A549 (cell line): ENCODE data around the gene SEL1L3. TPM values are rescaled to one million over a fixed set of nuclear protein-coding genes. Genes with fewer than 3 reads are reported as not detected.
A peak's percentile ranks its signal among the peaks of the same experiment; 100 is the strongest.

Experiments used
- ATAC-seq, 2 experiments: fragments of 200-7000 bp in 1 of 2; fragments of >200 bp in 1 of 2; cut with Nextera tagmentation in 1 of 2; cut with Tn5 transposase in 1 of 2; 3 replicates each; pipeline versions ENCODE4 v1.8.0 to v1.9.1; 2018 to 2020; ENCODE audit warnings: mild to moderate bottlenecking in 1 of 2, moderate library complexity in 1 of 2
- CTCF ChIA-PET: fragments of 300-600 bp; sonication (Branson Sonifier 250); formaldehyde crosslinking; extraction: SDS; loops from one replicate; lab custom pipeline; 2021; ENCODE audit warnings: antibody characterized with exemption, inconsistent platforms; lab: Yijun Ruan, JAX
- POLR2A ChIA-PET: fragments of 350-600 bp; formaldehyde crosslinking; extraction: SDS; loops from one replicate; lab custom pipeline; 2021; ENCODE audit warnings: antibody characterized with exemption, inconsistent platforms; lab: Yijun Ruan, JAX
- DNase-seq, 2 experiments: peaks; one replicate each; pipeline versions ENCODE4 v3.0.0 to v3.0.0-alpha.2; 2011 to 2016; ENCODE audit warnings: low read depth in 1 of 2, low spot score in 1 of 2
- FAIRE-seq: peaks from 2 replicates; lab custom pipeline; 2011; peaks lifted over from hg19 to GRCh38; lab: Jason Lieb, UNC
- H3K27ac ChIP-seq, 2 experiments: fragments of >200 bp; sonication (Bioruptor Twin); formaldehyde crosslinking; 3 replicates each; pipeline ENCODE4 v1.5.1; 2016 to 2017
- H3K4me1 ChIP-seq: fragments of >200 bp; sonication (Bioruptor Twin); formaldehyde crosslinking; 3 replicates; pipeline ENCODE4 v1.6.1; 2016
- H3K4me2 ChIP-seq: fragments of >200 bp; sonication (Bioruptor Twin); formaldehyde crosslinking; 3 replicates; pipeline ENCODE4 v1.6.1; 2016
- H3K4me3 ChIP-seq: fragments of >200 bp; sonication (Bioruptor Twin); formaldehyde crosslinking; 3 replicates; pipeline ENCODE4 v1.5.1; 2016
- H3K9me3 ChIP-seq: fragments of >200 bp; sonication (Bioruptor Twin); formaldehyde crosslinking; 3 replicates; pipeline ENCODE4 v1.6.1; 2016
- BCL3 ChIP-seq: fragments of >200 bp; sonication (Bioruptor Twin); formaldehyde crosslinking; IDR thresholded peaks from 3 replicates; pipeline ENCODE4 v1.6.1; 2016
- CTCF ChIP-seq: fragments of >200 bp; sonication (Bioruptor Twin); formaldehyde crosslinking; IDR thresholded peaks from 3 replicates; pipeline ENCODE4 v1.5.1; 2016
- EHMT2 ChIP-seq: fragments of 200-600 bp; sonication (generic); IDR thresholded peaks from 2 replicates; pipeline ENCODE4 v1.6.1; 2016; ENCODE audit warnings: antibody characterized with exemption, low read depth, mild to moderate bottlenecking, moderate library complexity
- EP300 ChIP-seq, 2 experiments: fragments of >200 bp; sonication (Bioruptor Twin); formaldehyde crosslinking; IDR thresholded peaks; 2 replicates in 1 of 2; 3 replicates in 1 of 2; pipeline ENCODE4 v1.6.1; 2016 to 2017
- FOSL2 ChIP-seq, 2 experiments: fragments of 450-650 bp in 1 of 2; fragments of >200 bp in 1 of 2; sonication (Bioruptor Twin) in 1 of 2; formaldehyde crosslinking; IDR thresholded peaks; 2 replicates each; pipeline versions ENCODE4 v1.5.0 to v1.6.1; 2016 to 2020; ENCODE audit warnings: mild to moderate bottlenecking in 1 of 2, moderate library complexity in 1 of 2
- HES2 ChIP-seq: fragments of >200 bp; sonication (Bioruptor Twin); formaldehyde crosslinking; IDR thresholded peaks from 2 replicates; pipeline ENCODE4 v1.6.1; 2016
- HEYL ChIP-seq: fragments of 250-450 bp; sonication (Bioruptor Pico); IDR thresholded peaks from 2 replicates; pipeline ENCODE4 v1.8.0; 2021; ENCODE audit warnings: mild to moderate bottlenecking, moderate library complexity
- HOXB13 ChIP-seq: fragments of 250-450 bp; sonication (Bioruptor Pico); IDR thresholded peaks from 2 replicates; pipeline ENCODE4 v1.5.0; 2020; ENCODE audit warnings: low read depth, mild to moderate bottlenecking, moderate library complexity
- JUN ChIP-seq, 2 experiments: fragments of >200 bp; sonication (Bioruptor Twin); formaldehyde crosslinking; IDR thresholded peaks; 2 replicates in 1 of 2; 3 replicates in 1 of 2; pipeline ENCODE4 v1.6.1; 2016 to 2017
- KDM5A ChIP-seq: fragments of 200-600 bp; sonication (generic); IDR thresholded peaks from 2 replicates; pipeline ENCODE4 v1.6.1; 2016; ENCODE audit warnings: antibody characterized with exemption, mild to moderate bottlenecking
- MYC ChIP-seq: IDR thresholded peaks from 2 replicates; pipeline ENCODE4 v1.6.1; 2012; ENCODE audit warnings: mild to moderate bottlenecking, inconsistent platforms, low read length, improper control_type of control experiment, borderline replicate concordance
- NR3C1 ChIP-seq: fragments of >200 bp; sonication (Bioruptor Twin); formaldehyde crosslinking; IDR thresholded peaks from 3 replicates; pipeline ENCODE4 v1.6.1; 2017
- PBX3 ChIP-seq: IDR thresholded peaks from 2 replicates; pipeline ENCODE4 v1.6.1; 2012
- RNF2 ChIP-seq: fragments of 200-600 bp; sonication (generic); IDR thresholded peaks from 2 replicates; pipeline ENCODE4 v1.6.1; 2016; ENCODE audit warnings: low read depth, mild to moderate bottlenecking, antibody characterized with exemption, moderate library complexity, borderline replicate concordance
- ZC3H11A ChIP-seq: fragments of 450-650 bp; IDR thresholded peaks from 2 replicates; pipeline ENCODE4 v1.6.1; 2014; ENCODE audit warnings: antibody characterized with exemption, mild to moderate bottlenecking
- ZFP36 ChIP-seq: fragments of 450-650 bp; IDR thresholded peaks from 2 replicates; pipeline ENCODE4 v1.6.1; 2014; ENCODE audit warnings: borderline replicate concordance; ENCODE audit not compliant: partially characterized antibody
- ZNF302 ChIP-seq: fragments of 250-450 bp; sonication (Bioruptor Pico); IDR thresholded peaks from 2 replicates; pipeline ENCODE4 v1.9.0; 2021; ENCODE audit warnings: inconsistent platforms, mild to moderate bottlenecking, moderate library complexity
- WGBS: methylation state at CpG from one replicate; pipeline ENCODE4 v1.1.6; 2017; ENCODE audit errors: missing lambda C conversion rate; 5-methylcytosine and 5-hydroxymethylcytosine counted together
- polyA plus RNA-seq, 4 experiments: library from polyadenylated mRNA; depleted of rRNA in 3 of 4; stranded (reverse); fragments of >200 nt; fragmentation: RNase III in 1 of 4; extraction: RNeasy Plus Mini Kit Qiagen cat#74134 plus additional on column Dnase treatment in 1 of 4; gene quantifications; 2 replicates in 3 of 4; 3 replicates in 1 of 4; pipeline ENCODE4 v1.2.3, GENCODE V29; 2011 to 2017
- TF ChIP-seq, protein P1 (sequence below): fragments of 450-650 bp; IDR thresholded peaks from 2 replicates; pipeline ENCODE4 v1.6.1; 2014; ENCODE audit warnings: antibody characterized with exemption
- TF ChIP-seq, protein P2 (sequence below): fragments of 150-350 bp; IDR thresholded peaks from 2 replicates; pipeline ENCODE4 v1.6.1; 2014; ENCODE audit warnings: low read depth, mild to moderate bottlenecking, low read length

SEL1L3 gene
- polyA plus RNA-seq, 2 of the 4 experiments (the other 2 are of a cell fraction): 26.1 to 27.0 TPM

GRCh38 chr4:25816591-25817058 lies 46.2 kb downstream of the SEL1L3 start:
- DNase-seq (no peak), FAIRE-seq (no peak), ATAC-seq (no peak)
- 70% methylated on average over 2 of the region's 2 CpGs for WGBS
- POLR2A ChIA-PET: no interaction called here
- peak overlapping the region; percentile 61 to 82 for H3K27ac ChIP-seq
- TF ChIP-seq, protein P1, sequence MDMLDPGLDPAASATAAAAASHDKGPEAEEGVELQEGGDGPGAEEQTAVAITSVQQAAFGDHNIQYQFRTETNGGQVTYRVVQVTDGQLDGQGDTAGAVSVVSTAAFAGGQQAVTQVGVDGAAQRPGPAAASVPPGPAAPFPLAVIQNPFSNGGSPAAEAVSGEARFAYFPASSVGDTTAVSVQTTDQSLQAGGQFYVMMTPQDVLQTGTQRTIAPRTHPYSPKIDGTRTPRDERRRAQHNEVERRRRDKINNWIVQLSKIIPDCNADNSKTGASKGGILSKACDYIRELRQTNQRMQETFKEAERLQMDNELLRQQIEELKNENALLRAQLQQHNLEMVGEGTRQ: no peak
- TF ChIP-seq ZFP36 (peak; percentile 83), ZNF302 (CRISPR knock-in tag) (no peak)
- TF ChIP-seq, all 56 proteins: peak for 1
- CTCF ChIA-PET: no interaction called here
- no peak overlapping the region for H3K4me3 ChIP-seq
- peak overlapping the region; percentile 64 for H3K4me2 ChIP-seq
- H3K4me1 ChIP-seq: peaks cover 79% of the 10 kb centered on the region
- no peaks in the 10 kb centered on the region for H3K9me3 ChIP-seq

- Histone ChIP-seq H3K4me1 (peaks cover 90% of the 10 kb centered on the region), H3K4me2 (peak overlapping the region; percentile 88), H3K4me3 (no peak overlapping the region; the same call in 2 of the 3 replicates), H3K9me3 (no peaks in the 10 kb centered on the region), H3K27ac (peak overlapping the region; percentile 78 to 89)
- ATAC-seq (no peak), FAIRE-seq (no peak), DNase-seq (no peak)
- POLR2A ChIA-PET: interaction anchor here (0.6 kb wide), 1 partner anchor 24 kb away, joined by 3 read pairs; no protein-coding TSS in a partner anchor
- CTCF ChIA-PET: interaction anchor here (0.7 to 2.2 kb wide), 2 partner anchors 12 to 42 kb away, joined by 3 to 5 read pairs; no protein-coding TSS in a partner anchor
- TF ChIP-seq NR3C1: no peak
- TF ChIP-seq PBX3: no peak
- no peak for TF ChIP-seq KDM5A
- TF ChIP-seq HOXB13 (CRISPR knock-in tag): no peak
- TF ChIP-seq RNF2: no peak
- no peak for TF ChIP-seq JUN (IDR thresholded peaks at IDR 0.05)
- TF ChIP-seq EP300 (IDR thresholded peaks at IDR 0.05): no peak
- no peak for TF ChIP-seq ZC3H11A
- TF ChIP-seq, protein P2, sequence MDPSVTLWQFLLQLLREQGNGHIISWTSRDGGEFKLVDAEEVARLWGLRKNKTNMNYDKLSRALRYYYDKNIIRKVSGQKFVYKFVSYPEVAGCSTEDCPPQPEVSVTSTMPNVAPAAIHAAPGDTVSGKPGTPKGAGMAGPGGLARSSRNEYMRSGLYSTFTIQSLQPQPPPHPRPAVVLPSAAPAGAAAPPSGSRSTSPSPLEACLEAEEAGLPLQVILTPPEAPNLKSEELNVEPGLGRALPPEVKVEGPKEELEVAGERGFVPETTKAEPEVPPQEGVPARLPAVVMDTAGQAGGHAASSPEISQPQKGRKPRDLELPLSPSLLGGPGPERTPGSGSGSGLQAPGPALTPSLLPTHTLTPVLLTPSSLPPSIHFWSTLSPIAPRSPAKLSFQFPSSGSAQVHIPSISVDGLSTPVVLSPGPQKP: no peak
- no peak for TF ChIP-seq MYC
- TF ChIP-seq HEYL (CRISPR knock-in tag): no peak
- TF ChIP-seq ZFP36: no peak
- TF ChIP-seq EHMT2: no peak
- TF ChIP-seq CTCF: no peak
- no peak for TF ChIP-seq HES2
- no peak for TF ChIP-seq FOSL2 (IDR thresholded peaks at IDR 0.05)
- no peak for TF ChIP-seq FOSL2 (CRISPR knock-in tag; IDR thresholded peaks at IDR 0.05)
- TF ChIP-seq BCL3: no peak
- 83% methylated on average over 5 of the region's 5 CpGs for WGBS
These were observed 47.2 kb downstream of the SEL1L3 start for GRCh38 chr4:25815586-25815985.
